G401.6 (cell line): ENCODE results near the gene WWC1.

ENCODE experiments used
- FAIRE-seq: peaks from 2 replicates; lab custom pipeline; 2012; peaks lifted over from hg19 to GRCh38; lab: Jason Lieb, UNC

Gene WWC1

DNA sequence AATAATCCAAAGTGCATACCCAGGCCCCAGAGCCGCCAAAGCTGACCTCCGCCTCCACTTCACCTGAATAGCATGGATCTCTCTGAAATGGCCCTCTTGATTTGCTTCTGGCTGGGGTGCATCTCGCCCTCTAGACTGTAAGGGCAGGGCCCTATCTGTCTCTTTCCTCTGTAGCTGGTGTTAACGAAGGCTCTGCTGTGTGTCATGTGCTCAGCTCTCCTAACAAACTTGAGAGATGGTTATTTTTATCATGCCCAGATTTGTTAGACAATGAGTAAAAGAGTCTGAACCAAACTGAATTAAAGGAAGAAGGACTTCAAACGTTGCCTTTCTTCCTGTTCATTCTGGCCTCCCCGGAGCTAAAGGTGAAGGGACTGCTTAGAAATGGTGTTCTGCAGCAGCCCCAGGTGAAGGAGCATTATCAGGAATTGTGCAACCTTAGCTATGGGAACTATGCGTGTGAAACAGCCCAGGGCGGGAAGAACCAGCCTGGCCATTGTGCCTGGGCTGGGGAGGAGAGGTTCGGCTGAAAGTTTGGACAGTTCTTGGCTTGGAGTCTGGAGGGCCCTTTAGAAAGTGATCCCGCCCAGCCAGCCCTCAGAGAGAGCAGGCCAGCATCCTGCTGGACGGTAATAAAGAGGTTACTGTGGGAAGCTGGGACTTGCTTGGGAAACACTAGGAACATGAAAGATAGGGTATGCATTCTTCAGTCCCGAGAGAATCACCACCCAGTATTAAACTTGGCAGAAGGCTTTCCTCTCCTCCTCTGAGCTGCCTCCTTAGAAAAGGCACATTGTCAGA lies 73.5 kb downstream of the WWC1 start:
- FAIRE-seq = no peak

DNA sequence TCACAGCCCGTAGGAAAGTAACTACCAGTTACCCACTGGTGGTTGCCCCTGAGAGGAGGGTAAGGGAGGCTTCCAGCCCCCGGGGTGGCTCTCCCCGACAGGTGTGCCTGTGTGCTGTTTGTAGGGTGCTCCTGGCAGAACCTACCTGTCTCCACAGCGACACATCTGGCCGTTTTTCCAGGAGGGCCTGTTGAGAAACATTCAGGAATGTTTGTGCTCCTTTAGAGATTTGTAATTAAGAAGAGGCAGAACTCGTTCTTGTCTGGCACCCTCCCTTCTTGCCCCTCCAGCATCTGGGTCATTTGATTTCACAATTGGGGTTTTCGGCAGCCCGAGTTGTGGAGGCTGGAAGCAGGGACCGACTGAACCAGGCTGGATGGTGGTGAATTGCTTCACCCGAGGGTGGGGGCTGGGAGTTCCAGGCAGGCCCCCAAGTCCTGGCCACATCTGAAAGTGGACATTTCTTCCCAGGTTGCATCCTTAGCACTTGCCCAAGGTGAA lies 74.2 kb downstream of the WWC1 start:
- no peak for FAIRE-seq

DNA sequence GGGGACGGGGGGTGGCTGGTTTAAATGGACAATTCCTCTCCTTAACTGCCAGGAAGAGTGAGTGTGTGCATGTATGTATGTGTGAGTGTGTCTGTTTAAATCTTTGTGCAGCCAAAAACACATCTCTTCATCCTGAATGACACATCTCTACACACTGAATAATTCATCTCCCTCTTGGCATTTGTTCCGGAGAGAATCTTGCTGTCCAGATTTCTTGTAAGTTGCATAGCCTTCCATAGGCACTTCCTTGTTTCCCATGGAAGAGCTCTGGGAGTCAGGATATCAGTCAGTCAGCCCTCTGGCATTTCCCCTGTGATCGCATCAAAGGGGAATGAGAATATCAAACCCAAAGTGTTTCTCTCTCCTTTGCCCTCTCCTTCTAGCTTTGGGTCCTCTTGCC lies 74.7 kb downstream of the WWC1 start:
- no peak for FAIRE-seq

DNA sequence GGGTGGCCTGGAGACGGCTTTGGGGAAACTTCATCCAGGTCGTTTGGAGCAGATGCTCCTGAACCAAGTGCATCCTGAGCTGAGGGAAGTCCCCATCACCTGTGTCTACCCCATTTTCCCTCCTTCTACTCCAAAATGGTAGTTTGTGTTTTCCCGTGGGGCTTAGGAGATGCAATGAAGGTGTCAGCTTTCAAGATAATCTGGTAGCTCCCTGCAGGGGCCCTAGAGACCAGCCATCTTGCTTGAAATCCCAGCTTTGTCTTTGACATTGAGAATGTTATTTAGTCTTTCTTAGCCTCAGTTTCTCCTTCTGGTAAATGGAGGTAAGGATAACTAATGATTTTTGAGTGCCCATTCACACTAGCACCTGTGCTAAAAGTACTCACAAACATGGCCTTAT lies 77.4 kb downstream of the WWC1 start:
- no peak for FAIRE-seq

DNA sequence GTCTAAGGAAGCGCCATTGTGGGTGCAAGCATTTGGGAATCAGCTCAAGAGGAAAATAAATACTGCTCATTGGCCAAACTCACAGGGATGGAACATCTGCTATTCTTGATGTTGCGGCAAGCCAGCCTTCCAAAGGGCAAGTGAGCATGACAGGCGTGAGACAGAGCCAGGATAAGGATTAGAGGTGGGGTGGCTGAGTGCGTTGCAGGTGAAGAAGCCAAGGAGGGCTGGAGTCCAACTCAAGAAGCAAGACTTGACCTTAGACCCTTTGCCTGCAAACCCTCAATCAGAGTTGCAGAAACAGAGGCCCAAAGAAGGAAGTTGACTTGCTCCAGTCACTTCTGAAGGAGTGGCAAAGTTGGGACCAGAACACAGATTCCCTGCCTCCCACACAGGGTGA lies 79.4 kb downstream of the WWC1 start:
- FAIRE-seq = no peak

DNA sequence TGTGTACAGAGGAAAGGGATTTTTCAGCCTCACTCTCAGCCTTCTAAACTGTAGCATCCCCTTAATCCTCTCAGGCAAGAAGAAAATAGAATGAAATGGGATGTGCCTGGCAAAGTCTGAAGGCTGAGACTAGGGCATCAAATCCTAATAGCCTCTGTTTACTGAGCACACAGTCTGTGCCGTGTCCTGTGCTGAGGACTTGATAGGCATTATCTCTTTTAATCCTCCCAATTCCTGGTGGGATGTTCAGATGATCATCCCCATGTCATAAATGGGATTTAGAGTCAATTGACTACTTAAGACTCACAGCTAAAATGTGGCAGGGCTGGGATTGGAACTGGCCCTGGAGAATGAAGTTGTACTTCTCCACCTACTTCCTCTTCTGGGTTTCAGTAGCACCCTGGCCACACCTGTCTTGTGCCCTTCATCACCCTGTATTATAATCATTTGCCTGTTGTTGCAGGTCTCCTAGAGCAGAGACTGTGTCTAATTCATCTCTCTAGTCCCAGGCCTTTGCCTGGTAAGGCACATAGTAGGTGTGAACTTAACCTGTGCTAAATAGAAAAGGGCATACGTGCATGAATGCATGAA lies 81.0 kb downstream of the WWC1 start:
- no peak for FAIRE-seq

DNA sequence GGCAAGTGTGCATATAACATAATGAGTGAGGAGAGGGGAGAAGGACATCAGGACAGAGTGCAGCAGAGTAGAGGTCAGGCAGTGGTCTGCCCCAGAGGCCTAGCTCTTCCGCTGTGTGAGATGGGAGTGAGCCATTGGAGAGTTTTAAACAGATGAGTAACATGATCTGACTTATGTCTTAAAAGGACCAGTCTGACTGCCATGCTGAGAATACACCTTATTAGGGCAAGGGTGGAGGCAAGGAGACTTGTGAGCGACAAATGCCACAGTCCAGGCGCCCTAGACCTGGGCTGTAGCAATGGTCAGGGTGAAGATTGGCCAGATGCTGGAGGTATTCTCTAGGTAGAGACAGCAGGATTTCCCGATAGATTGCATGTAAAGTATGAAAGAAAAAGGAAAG lies 83.1 kb downstream of the WWC1 start:
- no peak for FAIRE-seq

DNA sequence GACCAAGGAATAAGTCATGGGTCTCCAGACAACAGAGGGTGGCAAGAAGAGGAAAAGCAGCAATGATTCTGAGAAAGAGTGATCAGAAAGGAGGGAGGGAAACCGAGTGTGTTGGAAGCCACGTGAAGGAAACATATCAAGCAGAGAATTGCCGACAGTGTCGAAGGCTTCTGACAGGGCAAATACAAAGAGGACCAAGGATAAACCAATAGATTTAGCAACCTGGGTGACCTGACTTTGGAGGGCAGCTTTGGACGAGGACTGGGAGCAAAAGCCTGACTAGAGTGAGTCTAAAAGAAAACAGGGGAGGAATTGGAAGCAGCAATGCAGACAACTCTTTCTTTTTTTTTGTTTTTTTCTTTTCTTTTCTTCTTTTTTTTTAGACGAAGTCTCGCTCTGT lies 83.8 kb downstream of the WWC1 start:
- FAIRE-seq = no peak

DNA sequence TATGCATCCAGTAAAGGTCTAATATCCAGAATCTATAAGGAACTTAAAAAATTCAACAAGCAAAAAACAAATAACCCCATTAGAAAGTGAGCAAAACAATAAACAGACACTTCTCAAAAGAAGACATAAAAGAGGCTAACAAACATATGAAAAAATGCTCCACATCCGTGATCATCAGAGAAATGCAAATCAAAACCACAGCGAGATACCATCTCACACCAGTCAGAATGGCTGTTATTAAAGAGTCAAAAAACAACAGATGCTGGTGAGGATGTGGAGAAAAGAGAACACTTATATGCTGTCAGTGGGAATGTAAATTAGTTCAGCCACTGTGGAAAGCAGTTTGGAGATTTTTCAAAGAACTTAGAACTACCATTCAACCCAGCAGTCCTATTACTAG lies 86.1 kb downstream of the WWC1 start:
- FAIRE-seq = no peak

DNA sequence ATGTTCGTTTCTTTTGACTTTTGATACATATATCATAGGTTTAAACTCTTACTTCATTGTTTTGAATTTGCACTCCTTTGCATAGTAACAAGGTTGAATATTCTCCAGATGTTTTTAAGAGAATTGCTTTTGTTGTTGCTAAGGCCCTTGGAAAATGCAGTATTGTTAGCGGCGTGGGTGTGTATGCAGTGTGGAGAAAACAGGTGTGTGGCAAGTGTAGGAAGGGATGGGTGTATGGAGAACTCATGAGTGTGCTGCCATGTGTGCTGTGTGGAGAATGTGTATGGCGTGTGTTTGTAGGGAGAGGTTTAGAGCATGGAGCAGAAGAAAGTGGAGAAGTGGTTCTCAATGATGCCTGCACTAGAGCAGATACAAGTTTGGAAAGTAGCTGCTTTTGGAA lies 87.3 kb downstream of the WWC1 start:
- no peak for FAIRE-seq

DNA sequence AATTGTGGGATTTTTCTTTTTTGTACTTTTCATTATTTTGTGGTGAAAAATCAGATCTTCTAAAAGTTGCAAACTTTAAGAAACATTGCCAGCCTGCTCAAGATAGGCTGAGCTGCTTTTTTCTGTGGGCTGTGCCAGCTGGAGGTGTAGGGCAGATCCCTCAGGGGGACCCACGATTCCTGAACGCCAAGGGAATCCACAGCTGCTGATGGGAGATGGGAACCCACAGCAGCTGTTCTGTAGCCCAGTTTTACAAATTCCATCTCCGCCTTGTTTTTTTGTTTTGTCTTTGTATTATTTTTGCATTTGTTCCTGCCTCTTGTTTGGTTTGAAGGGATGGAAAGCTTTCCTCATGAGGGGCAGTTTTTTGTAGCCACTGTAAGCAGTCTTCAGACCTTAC lies 91.0 kb downstream of the WWC1 start:
- no peak for FAIRE-seq

DNA sequence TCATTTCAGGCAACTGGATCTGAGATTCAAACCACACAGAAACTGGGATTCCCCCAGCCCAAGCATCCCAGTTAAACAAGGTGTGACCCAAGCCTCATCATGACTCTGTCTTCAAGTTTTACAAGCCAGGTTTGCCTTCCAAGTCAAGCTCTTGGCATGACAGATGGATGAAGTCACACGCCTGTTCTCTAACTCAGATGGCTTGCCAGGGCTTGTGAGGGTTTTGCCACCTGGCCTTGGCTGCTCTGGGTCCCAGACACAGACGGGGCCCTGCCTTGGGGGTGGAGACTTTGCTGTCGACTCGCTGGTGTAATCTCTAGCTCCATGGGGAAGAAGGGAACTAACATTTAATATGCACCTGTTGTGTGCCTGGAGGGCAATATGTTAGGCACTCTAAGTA lies 99.0 kb downstream of the WWC1 start:
- no peak for FAIRE-seq

DNA sequence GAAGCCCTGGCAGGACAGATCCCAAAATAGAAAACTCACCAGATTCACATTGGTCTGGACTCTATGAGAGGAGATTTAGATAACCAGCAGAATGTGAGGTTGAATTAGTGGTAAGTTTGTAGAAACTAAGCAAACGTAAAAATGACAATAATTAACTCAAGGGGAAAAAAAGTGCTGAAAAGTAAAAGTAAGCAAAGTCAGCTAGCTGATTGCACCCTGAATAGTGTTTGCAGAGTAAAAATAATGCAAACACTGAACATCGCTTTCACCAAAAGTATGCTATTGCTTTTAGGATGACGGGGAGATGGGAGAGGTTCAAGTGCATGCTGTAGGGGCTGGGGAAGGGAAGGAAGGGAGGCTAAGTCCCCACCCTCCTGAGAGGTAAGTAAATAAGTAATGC lies 102.3 kb downstream of the WWC1 start:
- no peak for FAIRE-seq

DNA sequence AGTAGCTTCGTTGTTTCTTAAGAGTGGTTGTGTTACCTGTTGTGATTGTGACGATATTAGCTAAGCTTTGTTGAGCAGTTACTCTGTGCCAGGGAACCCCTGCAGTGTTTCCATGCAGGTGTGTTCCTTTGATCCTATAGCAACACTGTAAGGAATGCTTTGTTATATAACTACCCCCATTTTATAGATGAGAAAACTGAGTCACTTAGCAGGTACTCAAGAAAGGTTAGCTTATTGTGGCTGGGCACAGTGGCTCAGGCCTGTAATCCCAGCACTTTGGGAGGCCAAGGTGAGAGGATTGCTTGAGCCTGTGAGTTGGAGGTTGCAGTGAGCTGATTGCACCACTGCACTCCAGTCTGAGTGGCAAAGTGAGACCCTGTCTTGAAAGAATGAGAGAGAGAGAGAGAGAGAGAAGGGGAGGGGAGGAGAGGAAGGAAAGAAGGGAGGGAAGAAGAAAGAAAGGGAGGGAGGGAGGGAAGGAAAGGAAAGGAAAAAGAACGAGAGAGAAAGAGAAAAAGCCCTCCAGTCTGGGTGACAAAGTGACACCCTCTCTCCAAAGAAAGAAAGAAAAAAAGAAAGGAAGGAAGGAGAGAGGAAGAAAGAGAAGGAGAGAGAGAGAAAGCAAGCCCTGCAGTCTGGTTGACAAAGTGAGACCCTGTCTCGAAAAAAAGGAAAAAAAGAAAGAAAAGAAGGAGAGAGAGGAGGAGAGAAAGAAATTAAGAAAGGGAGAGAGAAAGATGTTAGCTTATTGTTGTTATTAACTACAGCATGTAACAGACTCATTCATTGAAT lies 109.2 kb downstream of the WWC1 start:
- no peak for FAIRE-seq

DNA sequence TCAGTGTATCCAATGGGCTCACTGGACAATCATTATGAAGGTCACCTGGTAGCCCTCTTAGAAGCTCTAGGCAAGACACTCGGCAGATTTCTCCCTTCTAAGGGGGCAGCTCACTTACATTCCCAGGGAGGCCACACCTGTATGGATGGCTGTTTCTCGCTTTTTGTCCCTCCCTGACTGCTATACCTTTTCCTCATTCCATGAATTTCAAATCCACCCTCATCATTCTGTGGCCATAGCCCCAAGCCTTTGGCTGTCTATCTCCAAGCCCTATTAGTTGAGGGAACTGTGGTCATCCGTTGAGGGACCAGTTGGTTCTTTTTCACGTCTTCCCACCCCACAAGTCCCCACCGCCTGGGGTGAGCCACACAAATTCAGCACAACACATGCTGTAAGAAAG lies 109.8 kb downstream of the WWC1 start:
- no peak for FAIRE-seq

DNA sequence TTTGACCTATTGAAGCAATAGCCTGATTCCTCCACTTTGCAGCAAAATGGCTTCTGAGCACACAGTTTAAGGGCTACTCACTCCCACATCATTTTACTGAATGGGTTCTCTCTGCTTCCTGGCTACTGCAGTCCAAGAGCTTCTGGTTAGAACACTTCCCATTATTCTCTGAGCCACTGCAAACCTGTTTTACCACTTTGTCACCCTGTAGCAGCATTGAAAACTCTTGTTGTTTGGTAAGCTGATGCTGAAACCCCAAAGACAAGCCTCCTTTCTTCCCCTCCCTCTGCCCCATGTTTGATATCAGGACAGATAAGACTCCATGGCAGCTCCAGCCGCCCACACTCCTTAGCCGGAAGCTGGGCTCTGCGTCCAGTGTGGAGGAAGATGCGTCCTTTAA lies 110.4 kb downstream of the WWC1 start:
- no peak for FAIRE-seq

DNA sequence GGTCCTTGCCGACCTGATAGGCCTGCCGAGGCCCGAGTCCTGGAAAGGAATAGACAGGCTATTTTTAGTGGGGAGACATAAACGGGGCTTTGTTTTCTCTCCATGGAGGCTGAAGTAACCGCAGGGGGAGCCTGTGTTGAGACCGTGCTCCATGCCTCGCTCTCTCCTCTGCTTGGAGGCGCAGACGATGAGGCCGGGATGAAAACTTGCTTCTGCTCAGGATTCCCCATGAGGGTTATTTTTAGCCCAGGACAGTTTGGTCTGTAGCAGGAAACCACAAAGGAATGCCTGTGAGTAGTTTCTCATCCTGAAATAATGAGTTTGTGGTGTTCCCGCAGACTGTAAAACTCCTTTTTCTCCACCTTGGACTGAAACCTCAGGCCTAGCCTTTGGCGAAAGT lies 112.9 kb downstream of the WWC1 start:
- no peak for FAIRE-seq

DNA sequence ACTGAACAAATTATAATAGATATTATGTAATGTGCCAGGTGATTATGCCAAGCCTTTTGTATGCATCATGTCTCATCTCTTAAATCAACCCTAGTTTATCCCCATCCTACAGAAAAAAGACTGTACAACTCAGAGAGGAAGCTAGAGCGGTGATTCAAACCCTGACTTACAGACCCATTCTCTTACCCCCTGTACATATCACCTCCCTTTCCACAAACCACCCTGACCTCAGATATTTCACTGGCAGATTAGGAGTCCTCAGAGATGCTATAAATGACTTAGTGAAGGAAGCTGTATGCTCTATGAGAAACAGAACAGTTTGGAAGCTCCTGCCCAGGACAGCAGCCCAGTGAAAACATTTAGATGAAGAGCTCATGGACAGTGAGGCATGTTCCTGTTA lies 115.8 kb downstream of the WWC1 start:
- FAIRE-seq = no peak

DNA sequence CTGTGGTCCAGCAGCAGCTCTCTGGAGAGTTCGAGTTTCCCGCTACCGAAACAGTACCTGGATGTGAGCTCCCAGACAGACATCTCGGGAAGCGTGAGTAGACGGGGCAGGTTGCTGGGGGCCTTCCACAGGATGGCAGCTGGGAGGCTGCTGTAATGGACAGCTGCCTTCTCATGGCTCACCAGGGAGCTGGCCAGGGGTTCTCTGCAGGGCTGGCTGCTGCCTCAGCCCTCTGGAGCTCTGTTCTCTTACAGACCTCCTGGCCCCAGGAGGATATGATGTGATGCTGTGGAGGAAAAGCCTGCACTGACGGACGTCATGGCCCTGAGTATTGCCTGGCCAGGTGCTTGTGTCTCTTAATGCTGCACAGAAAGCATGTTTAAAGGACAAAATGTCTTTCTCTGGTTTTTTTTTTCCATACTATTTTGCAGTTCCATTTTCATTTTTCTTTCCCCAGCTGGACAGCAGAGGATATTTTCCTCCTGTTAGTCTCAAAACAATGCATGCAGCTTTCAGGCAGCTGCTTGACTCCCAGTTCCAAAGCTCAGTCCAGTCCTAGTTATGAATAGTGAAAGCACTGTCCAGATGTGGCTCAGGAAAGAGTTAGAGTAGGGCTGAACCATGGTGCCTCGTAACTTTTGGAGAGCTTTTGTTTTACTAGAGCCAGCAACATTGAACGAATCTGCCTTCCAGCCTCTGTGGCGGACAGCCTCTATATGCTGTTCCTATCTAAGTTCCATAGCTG lies 117.3 kb downstream of the WWC1 start:
- no peak for FAIRE-seq

DNA sequence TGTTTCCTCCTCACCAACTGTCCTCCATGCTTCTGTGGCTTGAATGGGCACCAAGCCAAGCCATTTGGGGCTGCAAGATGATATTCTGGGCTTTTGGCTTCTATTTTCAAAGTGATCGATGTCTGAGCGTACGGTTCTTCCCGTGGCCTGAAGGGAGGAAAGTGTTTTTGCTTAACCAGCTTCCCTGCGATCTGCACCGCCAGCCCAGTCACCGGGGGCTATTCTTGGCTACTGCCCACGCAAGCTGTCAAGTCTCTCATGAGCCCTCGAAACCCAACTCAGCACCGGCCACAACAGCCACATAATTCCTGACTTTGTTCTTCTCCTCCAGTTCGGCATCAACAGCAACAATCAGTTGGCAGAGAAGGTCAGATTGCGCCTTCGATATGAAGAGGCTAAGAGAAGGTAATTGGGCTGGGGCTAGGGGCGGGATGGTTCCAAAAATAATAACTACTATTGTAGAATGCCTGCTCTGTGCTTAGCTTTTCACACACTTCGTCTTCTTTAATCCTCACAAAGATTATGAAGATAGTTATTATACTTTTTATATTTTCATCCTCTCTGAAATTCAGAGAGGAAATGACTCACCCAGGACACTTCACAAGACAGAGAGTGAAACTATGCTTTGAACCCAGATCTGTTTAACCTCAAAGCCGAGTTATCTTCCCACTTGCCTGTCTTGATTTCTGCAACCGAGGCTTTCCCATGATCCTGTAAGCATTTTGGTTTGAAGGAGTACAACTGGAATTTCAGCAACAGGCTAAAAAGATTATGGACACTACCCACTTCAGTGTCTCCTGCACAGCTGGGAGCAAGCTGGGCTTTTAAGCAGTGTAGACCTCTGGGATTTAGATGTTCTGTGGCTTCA lies 118.4 kb downstream of the WWC1 start:
- FAIRE-seq = no peak

DNA sequence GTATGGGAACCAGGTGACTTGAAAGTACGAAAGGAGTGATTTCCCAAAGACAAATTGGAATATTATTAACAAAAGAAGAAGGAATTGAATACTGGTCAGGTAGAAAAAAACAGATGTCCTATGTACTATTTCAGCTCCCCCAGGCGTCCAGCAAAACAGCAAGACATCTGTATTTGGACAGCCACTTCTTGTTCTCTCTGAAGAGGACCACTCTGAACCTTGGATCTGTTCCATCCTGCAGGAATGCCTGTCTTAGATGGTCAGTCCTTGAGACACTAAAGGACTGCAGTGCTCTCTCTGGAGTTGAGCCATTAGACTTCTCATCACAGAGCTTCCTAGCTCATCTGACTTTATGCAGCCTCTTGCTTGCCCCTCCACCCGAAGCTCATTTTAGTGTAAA lies 120.4 kb downstream of the WWC1 start:
- FAIRE-seq = no peak

DNA sequence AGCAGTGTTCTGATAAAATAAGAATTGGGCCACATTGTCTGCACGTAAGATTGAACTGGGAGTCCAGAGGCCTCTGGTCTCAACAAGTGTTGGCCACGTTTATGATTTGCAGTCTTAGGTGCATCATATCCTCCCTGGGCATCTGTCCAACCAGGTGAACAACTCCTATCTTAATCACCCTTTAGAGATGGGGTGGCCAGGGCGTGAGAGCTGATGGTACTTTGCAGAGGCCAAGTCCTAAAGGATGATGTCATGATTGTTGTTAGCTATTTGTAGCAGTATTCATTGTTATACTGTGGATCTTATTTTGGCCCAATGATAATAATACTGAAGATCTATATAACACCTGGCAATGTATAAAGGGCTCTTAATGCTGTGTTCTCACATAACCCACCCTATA lies 121.6 kb downstream of the WWC1 start:
- FAIRE-seq = no peak
